ENCODE results near the gene PKN2.
"Not testable (repeated sequence)": the region's sequence is repeated elsewhere in the genome, so short reads cannot be mapped to it uniquely, and the experiment has no call there.

GRCh38 chr1:88819642-88820041 lies 135.6 kb downstream of the PKN2 start:
- not testable (repeated sequence) for TF ChIP-seq POLR2A, CTCF (IDR thresholded peaks at IDR 0.05)

All from thyroid gland (tissue), 4 donors.